ENCODE data around the gene INPP5J. TPM values are rescaled to one million over a fixed set of nuclear protein-coding genes. Genes with fewer than 3 reads are reported as not detected.
"Not testable (repeated sequence)": the region's sequence is repeated elsewhere in the genome, so short reads cannot be mapped to it uniquely, and the experiment has no call there.

INPP5J gene
- total RNA-seq, 4 donors from 2014 or later, result 0.26 to 3.2 (median 2.5) TPM

- no peak for DNase-seq (ENCODE audit: low spot score in 2 of 2)
- TF ChIP-seq POLR2A (IDR thresholded peaks at IDR 0.05) (no peak), EP300 (IDR thresholded peaks at IDR 0.05) (no peak), CTCF (IDR thresholded peaks at IDR 0.05) (no peak), POLR2AphosphoS5 (IDR thresholded peaks at IDR 0.05) (no peak)
- no peaks in the 10 kb centered on the region for H3K27me3 ChIP-seq
- peaks cover 16% of the 10 kb centered on the region for H3K4me1 ChIP-seq
- H3K36me3 ChIP-seq, result no peaks in the 10 kb centered on the region
- H3K9me3 ChIP-seq, result no peaks in the 10 kb centered on the region
- no peak overlapping the region for H3K27ac ChIP-seq
- WGBS, result 15% methylated on average over 3 of the region's 3 CpGs
- H3K4me3 ChIP-seq, result no peak overlapping the region
Measured at GRCh38 chr22:31155422-31155821, 32.7 kb downstream of the INPP5J start.

- WGBS, result 6% methylated on average over 16 of the region's 32 CpGs
- H3K36me3 ChIP-seq, result peaks cover 7% of the 10 kb centered on the region
- TF ChIP-seq POLR2AphosphoS5 (IDR thresholded peaks at IDR 0.05), result no peak
- TF ChIP-seq CTCF (IDR thresholded peaks at IDR 0.05), result no peak
- TF ChIP-seq EP300 (IDR thresholded peaks at IDR 0.05), result no peak
- TF ChIP-seq POLR2A (IDR thresholded peaks at IDR 0.05), result no peak
Measured at GRCh38 chr22:31160328-31160978, 37.7 kb downstream of the INPP5J start.

DNA sequence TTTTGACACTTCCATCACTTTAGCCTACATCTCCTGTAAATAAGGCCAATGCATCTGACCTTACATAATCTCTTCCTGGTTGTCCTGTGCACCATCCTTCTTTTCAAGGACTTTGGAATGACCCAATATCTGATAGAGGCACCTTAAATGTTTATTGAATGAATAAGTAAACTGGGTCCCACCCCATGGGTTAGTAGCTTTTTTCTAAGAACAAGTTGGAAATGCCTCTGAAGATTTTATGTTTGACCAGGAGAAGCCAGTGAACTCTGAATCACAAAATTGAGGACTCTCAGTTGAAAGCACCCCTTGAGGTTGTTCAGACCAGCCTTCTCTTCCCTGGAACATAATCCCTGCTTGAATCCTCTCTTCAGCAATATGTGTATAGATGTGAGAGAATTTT, 38.6 kb downstream of the INPP5J start:
- Histone ChIP-seq H3K27me3 (no peaks in the 10 kb centered on the region), H3K9me3 (no peaks in the 10 kb centered on the region), H3K4me3 (peak overlapping the region; percentile 86), H3K4me1 (peaks cover 34% of the 10 kb centered on the region), H3K36me3 (peaks cover 11% of the 10 kb centered on the region), H3K27ac (no peak overlapping the region)
- DNase-seq (ENCODE audit: low spot score in 2 of 2), result no peak
- TF ChIP-seq POLR2AphosphoS5 (IDR thresholded peaks at IDR 0.05), result no peak
- no peak for TF ChIP-seq CTCF (IDR thresholded peaks at IDR 0.05)
- TF ChIP-seq EP300 (IDR thresholded peaks at IDR 0.05), result no peak

More at GRCh38 chr22:31160328-31160978, 37.7 kb downstream of the INPP5J start:
- Histone ChIP-seq H3K27ac (peak overlapping the region; percentile 94), H3K4me3 (peak overlapping the region; percentile 86), H3K9me3 (no peaks in the 10 kb centered on the region), H3K4me1 (peaks cover 36% of the 10 kb centered on the region), H3K27me3 (no peaks in the 10 kb centered on the region)
- DNase-seq (ENCODE audit: low spot score in 2 of 2), result no peak

DNA sequence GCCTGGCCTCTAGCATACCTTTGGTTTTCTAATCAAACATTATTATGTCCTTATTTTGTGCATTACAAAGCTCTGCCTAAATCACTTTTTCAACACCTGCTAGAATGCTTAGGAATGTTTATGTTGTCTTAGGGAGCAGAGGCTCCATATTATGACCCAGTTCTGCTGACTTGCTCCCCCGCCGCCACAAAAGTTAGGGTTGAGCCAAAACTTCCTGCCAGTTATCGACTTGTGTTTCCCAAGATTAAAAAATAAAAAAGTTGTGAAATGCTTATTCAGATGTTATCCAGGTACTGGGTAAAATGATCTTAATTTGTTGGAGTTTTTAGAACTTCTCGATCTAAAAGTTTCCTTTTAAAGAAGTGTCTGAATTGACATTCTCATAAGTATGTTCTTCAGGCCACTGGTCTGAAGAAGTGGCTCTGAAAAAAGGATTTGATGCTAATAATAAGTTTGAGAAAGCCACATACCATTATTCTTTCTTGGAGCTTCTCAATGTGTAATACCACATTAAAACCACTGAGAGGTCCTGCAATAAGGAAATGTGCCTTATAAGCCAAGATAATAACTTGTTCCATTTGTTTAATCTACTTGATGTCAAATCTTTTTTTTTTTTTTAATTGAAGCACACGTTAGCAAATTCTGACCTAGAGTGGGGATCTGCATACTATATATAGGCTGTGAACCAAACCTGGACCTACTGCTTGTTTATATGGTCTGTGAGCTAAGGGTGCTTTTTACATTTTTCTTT, 39.4 kb downstream of the INPP5J start:
- peak overlapping the region; percentile 86 for H3K4me3 ChIP-seq
- H3K27ac ChIP-seq, result no peak overlapping the region
- no peak for DNase-seq (ENCODE audit: low spot score in 2 of 2)
- H3K36me3 ChIP-seq, result peaks cover 11% of the 10 kb centered on the region
- WGBS, result 22% methylated on average over 5 of the region's 5 CpGs
- H3K9me3 ChIP-seq, result no peaks in the 10 kb centered on the region
- TF ChIP-seq CTCF (IDR thresholded peaks at IDR 0.05) (peak; percentile 4 to 8), POLR2A (IDR thresholded peaks at IDR 0.05) (no peak), EP300 (IDR thresholded peaks at IDR 0.05) (no peak)
- no peaks in the 10 kb centered on the region for H3K27me3 ChIP-seq
- H3K4me1 ChIP-seq, result peaks cover 34% of the 10 kb centered on the region

GRCh38 chr22:31170971-31171370, 48.2 kb downstream of the INPP5J start:
- no peak for DNase-seq (ENCODE audit: low spot score in 2 of 2)
- H3K4me3 ChIP-seq, result no peak overlapping the region
- H3K27ac ChIP-seq, result no peak overlapping the region
- peaks cover 2% of the 10 kb centered on the region for H3K36me3 ChIP-seq
- WGBS, result 97% methylated on average over 4 of the region's 4 CpGs
- H3K4me1 ChIP-seq, result peaks cover 32% of the 10 kb centered on the region
- no peak for TF ChIP-seq POLR2A (IDR thresholded peaks at IDR 0.05)
- no peak for TF ChIP-seq EP300 (IDR thresholded peaks at IDR 0.05)
- no peak for TF ChIP-seq CTCF (IDR thresholded peaks at IDR 0.05)
- no peak for TF ChIP-seq POLR2AphosphoS5 (IDR thresholded peaks at IDR 0.05)
- H3K9me3 ChIP-seq, result no peaks in the 10 kb centered on the region
- no peaks in the 10 kb centered on the region for H3K27me3 ChIP-seq

DNA sequence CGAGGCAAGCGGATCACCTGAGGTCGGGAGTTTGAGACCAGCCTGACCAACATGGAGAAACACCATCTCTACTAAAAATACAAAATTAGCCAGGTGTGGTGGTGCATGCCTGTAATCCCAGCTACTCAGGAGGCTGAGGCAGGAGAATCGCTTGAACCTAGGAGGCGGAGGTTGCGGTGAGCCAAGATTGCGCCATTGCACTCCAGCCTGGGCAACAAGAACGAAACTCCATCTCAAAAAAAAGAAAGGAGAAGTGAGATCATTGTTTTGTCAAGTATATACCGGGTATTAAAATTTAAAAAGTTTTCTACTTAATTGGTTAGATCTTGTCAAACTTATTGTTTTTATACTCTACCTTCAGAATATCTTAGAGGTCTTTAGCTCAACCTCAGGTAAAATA, 49.0 kb downstream of the INPP5J start:
- not testable (repeated sequence) for H3K36me3 ChIP-seq; H3K27ac ChIP-seq; H3K9me3 ChIP-seq; DNase-seq (ENCODE audit: low spot score in 2 of 2); H3K4me3 ChIP-seq; H3K27me3 ChIP-seq
- WGBS, result 96% methylated on average over 9 of the region's 9 CpGs
- peaks cover 34% of the 10 kb centered on the region for H3K4me1 ChIP-seq
